Activated T-cell treated with anti-CD3 and anti-CD28 coated beads, Interleukin-2, amount 50 U/mL, for 24 hours (primary cell): ENCODE measurements around the gene LCN12.

Experiments
- DNase-seq: peaks from one replicate; pipeline ENCODE4 v3.0.0-alpha.2; 2020
- H3K27ac Mint-ChIP-seq: 2 replicates; pipeline ENCODE4 v1.8.0; 2020; ENCODE audit warnings: mild to moderate bottlenecking, mixed read lengths
- H3K27me3 Mint-ChIP-seq: 2 replicates; pipeline ENCODE4 v1.8.0; 2020; ENCODE audit warnings: mixed read lengths
- H3K36me3 Mint-ChIP-seq: 2 replicates; pipeline ENCODE4 v1.8.0; 2020; ENCODE audit warnings: low read depth, mixed read lengths
- H3K4me1 Mint-ChIP-seq: 2 replicates; pipeline ENCODE4 v1.8.0; 2020; ENCODE audit warnings: low read depth, mixed read lengths
- H3K4me3 Mint-ChIP-seq: 2 replicates; pipeline ENCODE4 v1.8.0; 2020; ENCODE audit warnings: mild to moderate bottlenecking, moderate library complexity, mixed read lengths
- H3K9me3 Mint-ChIP-seq: 2 replicates; pipeline ENCODE4 v1.8.0; 2020; ENCODE audit warnings: mixed read lengths

LCN12 gene

GRCh38 chr9:136937186-136938001 is 14.7 kb upstream of the LCN12 start:
- no peaks in the 10 kb centered on the region for H3K9me3 Mint-ChIP-seq
- H3K4me3 Mint-ChIP-seq = no peak overlapping the region
- no peak for DNase-seq
- H3K27me3 Mint-ChIP-seq = no peaks in the 10 kb centered on the region
- H3K36me3 Mint-ChIP-seq = peaks cover 77% of the 10 kb centered on the region
- peaks cover 14% of the 10 kb centered on the region for H3K4me1 Mint-ChIP-seq
- H3K27ac Mint-ChIP-seq = no peak overlapping the region

DNA sequence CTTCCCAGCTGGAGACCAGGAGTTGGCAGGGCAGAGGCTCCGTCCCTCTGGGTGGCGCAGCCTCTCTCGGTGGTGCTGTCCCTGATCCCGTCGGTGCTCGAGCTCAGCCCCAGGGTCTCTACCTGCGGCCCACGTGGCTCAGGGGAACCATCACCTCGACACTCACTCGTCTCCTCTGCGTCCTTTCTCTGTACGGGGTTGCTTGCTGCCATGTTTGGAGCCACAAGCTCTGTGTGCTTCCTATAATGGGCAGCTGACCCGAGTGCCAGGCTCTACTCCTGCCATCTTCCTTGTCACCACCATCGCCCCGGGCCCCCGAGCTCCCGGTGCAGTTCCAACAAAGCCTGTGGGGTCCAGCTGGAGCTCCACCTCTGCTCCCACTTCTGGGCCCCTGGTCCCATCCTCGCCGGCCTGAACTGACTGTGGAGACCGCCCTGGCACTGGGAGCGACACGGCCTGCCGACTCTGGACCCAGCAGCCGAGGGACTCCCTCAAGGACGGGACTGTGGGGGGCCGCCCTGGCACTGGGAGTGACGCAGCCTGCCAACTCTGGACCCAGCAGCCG is 12.6 kb upstream of the LCN12 start:
- Mint-ChIP-seq H3K4me1 (peaks cover 18% of the 10 kb centered on the region), H3K27ac (peak overlapping the region; percentile 8), H3K4me3 (no peak overlapping the region), H3K9me3 (no peaks in the 10 kb centered on the region), H3K36me3 (peaks cover 75% of the 10 kb centered on the region), H3K27me3 (no peaks in the 10 kb centered on the region)
- DNase-seq = no peak

DNA sequence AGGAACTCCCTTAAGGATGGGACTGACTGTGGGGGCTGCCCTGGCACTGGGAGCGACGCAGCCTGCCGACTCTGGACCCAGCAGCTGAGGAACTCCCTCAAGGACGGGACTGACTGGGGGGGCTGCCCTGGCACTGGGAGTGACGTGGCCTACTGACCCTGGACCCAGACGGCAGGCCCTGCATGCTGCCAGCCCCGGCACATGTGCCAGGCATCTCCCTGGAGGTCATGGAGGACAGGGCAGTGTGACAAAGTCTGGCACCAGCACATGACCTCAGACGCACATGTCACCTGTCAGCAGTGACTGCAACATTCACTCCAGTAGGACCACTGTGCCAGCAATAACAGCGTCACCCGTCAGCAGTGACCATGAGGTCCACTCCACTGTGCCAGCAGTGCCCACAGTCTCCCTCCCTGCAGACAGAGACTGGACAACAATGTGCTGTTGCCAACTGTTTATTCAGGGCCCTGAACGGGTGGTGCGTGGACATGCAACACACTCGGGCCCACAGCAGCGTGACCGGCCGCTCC is 12.0 kb upstream of the LCN12 start:
- peaks cover 22% of the 10 kb centered on the region for H3K4me1 Mint-ChIP-seq
- DNase-seq = no peak
- H3K36me3 Mint-ChIP-seq = peaks cover 72% of the 10 kb centered on the region
- H3K4me3 Mint-ChIP-seq = peak overlapping the region; percentile 23
- no peaks in the 10 kb centered on the region for H3K27me3 Mint-ChIP-seq
- H3K9me3 Mint-ChIP-seq = no peaks in the 10 kb centered on the region
- no peak overlapping the region for H3K27ac Mint-ChIP-seq

GRCh38 chr9:136940526-136941230 is 11.4 kb upstream of the LCN12 start:
- no peaks in the 10 kb centered on the region for H3K9me3 Mint-ChIP-seq
- no peak for DNase-seq

GRCh38 chr9:136941231-136942111 is 10.6 kb upstream of the LCN12 start:
- peak overlapping the region; percentile 49 for H3K27ac Mint-ChIP-seq
- no peak for DNase-seq
- peaks cover 18% of the 10 kb centered on the region for H3K4me1 Mint-ChIP-seq
- no peak overlapping the region for H3K4me3 Mint-ChIP-seq
- H3K9me3 Mint-ChIP-seq = no peaks in the 10 kb centered on the region
- H3K36me3 Mint-ChIP-seq = peaks cover 66% of the 10 kb centered on the region
- H3K27me3 Mint-ChIP-seq = no peaks in the 10 kb centered on the region

More at GRCh38 chr9:136940526-136941230, 11.4 kb upstream of the LCN12 start:
- no peak overlapping the region for H3K4me3 Mint-ChIP-seq
- H3K36me3 Mint-ChIP-seq = peaks cover 70% of the 10 kb centered on the region
- peaks cover 22% of the 10 kb centered on the region for H3K4me1 Mint-ChIP-seq
- H3K27me3 Mint-ChIP-seq = no peaks in the 10 kb centered on the region
- peak overlapping the region; percentile 26 for H3K27ac Mint-ChIP-seq

DNA sequence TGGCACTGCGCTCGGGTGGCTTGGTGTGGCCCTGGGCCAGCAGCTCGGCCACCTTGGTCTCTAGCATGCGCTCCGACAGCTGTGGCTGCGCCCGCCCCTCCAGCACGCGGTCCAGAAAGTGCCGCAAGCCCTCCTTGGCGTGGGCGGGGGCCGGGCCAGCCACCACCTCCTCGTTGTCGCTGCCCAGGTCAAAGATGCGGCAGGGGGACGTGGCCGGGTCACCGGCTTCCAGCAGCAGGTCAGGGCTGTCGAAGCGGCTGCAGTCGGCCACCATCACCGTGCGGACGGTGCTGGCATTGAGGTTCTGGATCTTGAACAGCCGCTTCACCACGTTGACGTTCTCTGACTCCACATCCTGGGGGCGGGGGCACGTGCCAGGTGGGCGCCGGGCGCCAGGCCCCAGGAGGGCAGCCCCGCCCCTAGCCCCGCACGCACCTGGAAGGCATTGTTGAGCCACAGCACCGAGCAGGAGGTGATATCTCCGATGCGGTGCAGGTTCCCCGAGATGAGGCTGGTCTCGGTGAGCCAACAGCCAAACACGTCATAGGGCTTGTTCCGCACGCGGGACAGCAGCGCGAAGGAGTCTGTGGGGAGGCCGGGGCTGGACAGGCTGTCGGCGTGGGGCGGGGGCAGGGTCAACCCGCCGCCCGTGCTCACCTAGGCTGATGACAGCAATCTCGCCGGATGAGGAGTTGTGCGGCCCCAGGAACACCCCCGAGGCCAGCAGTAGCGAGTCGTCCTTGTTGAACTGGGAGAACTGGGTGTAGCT is 9.8 kb upstream of the LCN12 start:
- Mint-ChIP-seq H3K4me1 (peaks cover 17% of the 10 kb centered on the region), H3K9me3 (no peaks in the 10 kb centered on the region), H3K27ac (peak overlapping the region; percentile 71), H3K4me3 (peak overlapping the region; percentile 82), H3K36me3 (peaks cover 60% of the 10 kb centered on the region), H3K27me3 (no peaks in the 10 kb centered on the region)
- no peak for DNase-seq

- Mint-ChIP-seq H3K27me3 (no peaks in the 10 kb centered on the region), H3K9me3 (no peaks in the 10 kb centered on the region), H3K4me3 (peak overlapping the region; percentile 82), H3K4me1 (peaks cover 17% of the 10 kb centered on the region), H3K27ac (peak overlapping the region; percentile 71), H3K36me3 (peaks cover 54% of the 10 kb centered on the region)
- DNase-seq = no peak
These were observed 9.2 kb upstream of the LCN12 start for GRCh38 chr9:136942881-136943230.

- DNase-seq = peak; percentile 71
- Mint-ChIP-seq H3K36me3 (peaks cover 49% of the 10 kb centered on the region), H3K27ac (peak overlapping the region; percentile 86), H3K4me1 (peaks cover 19% of the 10 kb centered on the region), H3K27me3 (no peaks in the 10 kb centered on the region), H3K9me3 (no peaks in the 10 kb centered on the region), H3K4me3 (peak overlapping the region; percentile 82)
These were observed 8.5 kb upstream of the LCN12 start for GRCh38 chr9:136943291-136944211.

GRCh38 chr9:136944212-136944518 is 7.9 kb upstream of the LCN12 start:
- DNase-seq = no peak
- peaks cover 19% of the 10 kb centered on the region for H3K4me1 Mint-ChIP-seq
- H3K27ac Mint-ChIP-seq = peak overlapping the region; percentile 86
- peaks cover 43% of the 10 kb centered on the region for H3K36me3 Mint-ChIP-seq
- no peaks in the 10 kb centered on the region for H3K9me3 Mint-ChIP-seq
- H3K27me3 Mint-ChIP-seq = no peaks in the 10 kb centered on the region
- H3K4me3 Mint-ChIP-seq = peak overlapping the region; percentile 82

DNA sequence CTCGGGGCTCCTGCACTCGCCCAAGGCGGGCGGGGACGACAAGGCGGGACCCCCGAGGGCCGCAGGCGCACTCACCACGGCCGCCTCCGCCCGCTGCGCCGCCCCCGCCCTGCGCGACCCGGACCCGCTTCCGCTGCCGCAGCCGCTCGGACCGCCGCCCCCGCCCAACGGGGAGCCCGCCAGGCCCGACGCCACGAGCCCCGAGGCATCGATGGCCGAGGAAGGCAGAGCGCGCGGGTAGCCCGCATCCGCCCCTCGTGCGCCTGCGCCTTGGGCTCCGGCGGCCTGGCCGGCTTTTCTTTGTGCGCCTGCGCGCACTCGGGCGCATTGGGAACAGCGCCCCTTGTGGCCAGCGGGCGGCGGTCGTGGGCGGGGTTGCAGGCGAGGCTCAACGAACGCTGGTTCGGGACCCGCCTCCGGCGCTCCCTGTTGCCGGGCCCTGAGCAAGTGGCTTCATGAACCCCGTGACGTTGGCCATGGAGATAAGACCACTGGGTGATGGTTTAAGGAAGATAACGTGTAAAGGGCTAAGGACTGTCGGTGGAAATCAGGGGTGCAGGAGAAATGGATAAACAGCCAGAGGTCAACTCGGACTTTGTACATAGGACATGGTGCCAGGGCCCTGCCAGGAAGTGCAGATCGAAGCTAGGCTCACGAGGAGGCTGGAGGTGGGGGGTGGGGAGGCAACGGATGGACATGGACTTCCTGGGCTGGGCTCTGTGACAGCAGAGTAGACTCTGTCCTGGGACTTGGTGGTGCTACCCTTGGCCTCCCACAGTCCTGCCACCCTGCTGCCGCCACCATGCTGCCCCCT is 7.3 kb upstream of the LCN12 start, which contains the start of the genes C8G and FBXW5:
Gene C8G (plus strand): TSS at position 725 of the 814 bp plus-strand sequence. CDS start 78 bp downstream, at position 803.
Gene FBXW5 (minus strand): TSS at position 220 of the 814 bp plus-strand sequence. CDS start 655 bp downstream, outside the sequence.
- no peaks in the 10 kb centered on the region for H3K27me3 Mint-ChIP-seq
- DNase-seq = peak; percentile 98
- H3K4me1 Mint-ChIP-seq = peaks cover 22% of the 10 kb centered on the region
- H3K27ac Mint-ChIP-seq = peak within 1 kb of the TSS; percentile 86
- H3K4me3 Mint-ChIP-seq = peak within 1 kb of the TSS; percentile 82
- H3K9me3 Mint-ChIP-seq = no peaks in the 10 kb centered on the region
- H3K36me3 Mint-ChIP-seq = peaks cover 37% of the 10 kb centered on the region

- no peak for DNase-seq
These were observed 6.5 kb upstream of the LCN12 start for GRCh38 chr9:136945333-136946227.

More at GRCh38 chr9:136945333-136946227, 6.5 kb upstream of the LCN12 start:
- Mint-ChIP-seq H3K4me1 (peaks cover 28% of the 10 kb centered on the region), H3K36me3 (peaks cover 30% of the 10 kb centered on the region), H3K9me3 (no peaks in the 10 kb centered on the region), H3K27ac (no peak overlapping the region), H3K4me3 (no peak overlapping the region), H3K27me3 (no peaks in the 10 kb centered on the region)
